Panc1 (cell line): Measurements from ENCODE around the gene MAST4. TPM values are rescaled to one million over a fixed set of nuclear protein-coding genes. Genes with fewer than 3 reads are reported as not detected.

Experiments used
- ATAC-seq: fragments of 200-7000 bp; cut with Tn5 transposase; 2 replicates; pipeline ENCODE4 v1.9.1; 2020; ENCODE audit warnings: mild to moderate bottlenecking, moderate library complexity
- BruUV-seq: library from RNA; stranded (reverse); fragments of 400-500 nt; replicated peaks from 2 replicates; lab custom pipeline; 2021; lab: Mats Ljungman, UMichigan
- CTCF ChIA-PET: fragments of 300-600 bp; sonication (Branson Sonifier 250); formaldehyde crosslinking; loops from one replicate; lab custom pipeline; 2022; ENCODE audit warnings: antibody characterized with exemption; lab: Charles Lee
- POLR2A ChIA-PET: fragments of 300-600 bp; sonication (Branson Sonifier 250); formaldehyde crosslinking; loops from one replicate; lab custom pipeline; 2022; ENCODE audit warnings: antibody characterized with exemption; lab: Charles Lee
- DNase-seq: peaks from one replicate; pipeline ENCODE4 v3.0.0-alpha.2; 2010; ENCODE audit warnings: low read depth, low spot score
- H3K27ac ChIP-seq: 2 replicates; pipeline ENCODE4 v1.5.1; 2011; ENCODE audit warnings: mild to moderate bottlenecking, low read length, inconsistent platforms
- H3K27me3 ChIP-seq: fragments of 200-500 bp; sonication (Bioruptor generic); 2 replicates; pipeline ENCODE4 v1.6.0; 2014; ENCODE audit warnings: low read length, inconsistent platforms; ENCODE audit not compliant: control insufficient read depth, insufficient read depth
- H3K36me3 ChIP-seq: fragments of 200-500 bp; sonication (Bioruptor generic); 2 replicates; pipeline ENCODE4 v1.5.1; 2014; ENCODE audit warnings: inconsistent platforms, mild to moderate bottlenecking, low read length, moderate library complexity; ENCODE audit not compliant: control insufficient read depth, insufficient read depth
- H3K4me1 ChIP-seq: 2 replicates; pipeline ENCODE4 v1.5.1; 2011; ENCODE audit warnings: inconsistent platforms, mild to moderate bottlenecking, low read length, moderate library complexity; ENCODE audit not compliant: control insufficient read depth, insufficient read depth
- H3K4me3 ChIP-seq, 2 experiments: 2 replicates each; pipeline ENCODE4 v1.5.1; 2011 to 2012; ENCODE audit warnings: low read depth in 2 of 2, low read length in 2 of 2, mild to moderate bottlenecking in 2 of 2, inconsistent platforms in 1 of 2, moderate library complexity in 1 of 2
- H3K9me3 ChIP-seq: fragments of 200-500 bp; sonication (Bioruptor generic); 2 replicates; pipeline ENCODE4 v1.5.1; 2014; ENCODE audit warnings: low read depth, mild to moderate bottlenecking, inconsistent platforms, low read length, moderate library complexity; ENCODE audit not compliant: control insufficient read depth, insufficient read depth
- POLR2AphosphoS5 ChIP-seq: IDR thresholded peaks from 2 replicates; pipeline ENCODE4 v1.6.1; 2012; ENCODE audit warnings: mild to moderate bottlenecking, low read depth, low read length, moderate library complexity
- SIN3A ChIP-seq: IDR thresholded peaks from 2 replicates; pipeline ENCODE4 v1.6.1; 2012; ENCODE audit warnings: low read depth, mild to moderate bottlenecking, low read length, moderate library complexity, borderline replicate concordance; ENCODE audit not compliant: insufficient read depth
- TCF7L2 ChIP-seq: IDR thresholded peaks from 2 replicates; pipeline ENCODE4 v1.6.1; 2011; ENCODE audit warnings: mild to moderate bottlenecking, low read depth, low read length, inconsistent platforms
- in situ Hi-C: cut with HindIII; loops from 2 replicates; pipeline ENCODE4 v1.10.0; 2016; ENCODE audit warnings: low sequenced_read_pairs, low pct_unique_long_range_greater_than_20kb
- intact Hi-C: fragments of 100-400 bp; cut with micrococcal nuclease; formaldehyde crosslinking; loops from one replicate; pipeline ENCODE4 v1.10.0; 2022; ENCODE audit not compliant: unreplicated experiment
- total RNA-seq: library from RNA; stranded (reverse); gene quantifications from one replicate; pipeline ENCODE4 v1.2.1, GENCODE V29; 2021; ENCODE audit not compliant: unreplicated experiment
- TF ChIP-seq, protein P1 (sequence below), 2 experiments: IDR thresholded peaks; 2 replicates each; pipeline ENCODE4 v1.6.1; 2011 to 2012; ENCODE audit warnings: low read depth in 2 of 2, control low read depth in 1 of 2, low read length in 1 of 2, mild to moderate bottlenecking in 1 of 2, moderate library complexity in 1 of 2; ENCODE audit not compliant: insufficient read depth in 1 of 2
- TF ChIP-seq, protein P2 (sequence below): fragments of 450-650 bp; IDR thresholded peaks from 2 replicates; pipeline ENCODE4 v1.5.1; 2017; ENCODE audit warnings: mild to moderate bottlenecking

Gene MAST4
- total RNA-seq, 1 experiment from 2014 or later, result 1.8 TPM

DNA sequence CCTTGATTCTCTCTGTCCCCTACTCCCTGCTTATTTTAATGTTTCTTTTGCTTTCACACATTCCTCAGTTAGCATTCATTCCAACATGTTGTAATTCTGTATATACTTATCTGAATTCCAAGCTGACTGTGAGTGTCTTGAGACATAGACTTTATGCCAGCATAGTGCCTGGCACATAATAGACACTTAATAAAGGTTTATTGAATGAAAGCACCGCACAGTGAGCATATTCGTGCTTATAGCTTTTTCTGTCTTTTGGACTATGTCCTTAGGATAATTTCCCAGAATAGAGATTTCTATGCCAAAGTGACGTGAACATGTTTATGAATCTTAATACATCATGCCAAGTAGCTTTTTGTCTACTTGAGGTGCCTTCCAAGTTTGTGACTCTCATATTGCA, 425.8 kb downstream of the MAST4 start:
- DNase-seq (no peak), ATAC-seq (no peak)
- ChIA-PET POLR2A (no interaction called here), CTCF (no interaction called here)
- BruUV-seq, result no TSS peak
- Histone ChIP-seq H3K27me3 (no peaks in the 10 kb centered on the region), H3K4me3 (no peak overlapping the region), H3K27ac (no peak overlapping the region), H3K9me3 (no peaks in the 10 kb centered on the region), H3K4me1 (no peaks in the 10 kb centered on the region), H3K36me3 (no peaks in the 10 kb centered on the region)
- TF ChIP-seq, protein P1, sequence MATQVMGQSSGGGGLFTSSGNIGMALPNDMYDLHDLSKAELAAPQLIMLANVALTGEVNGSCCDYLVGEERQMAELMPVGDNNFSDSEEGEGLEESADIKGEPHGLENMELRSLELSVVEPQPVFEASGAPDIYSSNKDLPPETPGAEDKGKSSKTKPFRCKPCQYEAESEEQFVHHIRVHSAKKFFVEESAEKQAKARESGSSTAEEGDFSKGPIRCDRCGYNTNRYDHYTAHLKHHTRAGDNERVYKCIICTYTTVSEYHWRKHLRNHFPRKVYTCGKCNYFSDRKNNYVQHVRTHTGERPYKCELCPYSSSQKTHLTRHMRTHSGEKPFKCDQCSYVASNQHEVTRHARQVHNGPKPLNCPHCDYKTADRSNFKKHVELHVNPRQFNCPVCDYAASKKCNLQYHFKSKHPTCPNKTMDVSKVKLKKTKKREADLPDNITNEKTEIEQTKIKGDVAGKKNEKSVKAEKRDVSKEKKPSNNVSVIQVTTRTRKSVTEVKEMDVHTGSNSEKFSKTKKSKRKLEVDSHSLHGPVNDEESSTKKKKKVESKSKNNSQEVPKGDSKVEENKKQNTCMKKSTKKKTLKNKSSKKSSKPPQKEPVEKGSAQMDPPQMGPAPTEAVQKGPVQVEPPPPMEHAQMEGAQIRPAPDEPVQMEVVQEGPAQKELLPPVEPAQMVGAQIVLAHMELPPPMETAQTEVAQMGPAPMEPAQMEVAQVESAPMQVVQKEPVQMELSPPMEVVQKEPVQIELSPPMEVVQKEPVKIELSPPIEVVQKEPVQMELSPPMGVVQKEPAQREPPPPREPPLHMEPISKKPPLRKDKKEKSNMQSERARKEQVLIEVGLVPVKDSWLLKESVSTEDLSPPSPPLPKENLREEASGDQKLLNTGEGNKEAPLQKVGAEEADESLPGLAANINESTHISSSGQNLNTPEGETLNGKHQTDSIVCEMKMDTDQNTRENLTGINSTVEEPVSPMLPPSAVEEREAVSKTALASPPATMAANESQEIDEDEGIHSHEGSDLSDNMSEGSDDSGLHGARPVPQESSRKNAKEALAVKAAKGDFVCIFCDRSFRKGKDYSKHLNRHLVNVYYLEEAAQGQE (IDR thresholded peaks at IDR 0.05; ENCODE audit: insufficient read depth in 1 of 2, low read depth in 2 of 2, low read length in 1 of 2), result no peak
- no peak for TF ChIP-seq SIN3A
- TF ChIP-seq POLR2AphosphoS5, result no peak
- no peak for TF ChIP-seq TCF7L2
- TF ChIP-seq, protein P2, sequence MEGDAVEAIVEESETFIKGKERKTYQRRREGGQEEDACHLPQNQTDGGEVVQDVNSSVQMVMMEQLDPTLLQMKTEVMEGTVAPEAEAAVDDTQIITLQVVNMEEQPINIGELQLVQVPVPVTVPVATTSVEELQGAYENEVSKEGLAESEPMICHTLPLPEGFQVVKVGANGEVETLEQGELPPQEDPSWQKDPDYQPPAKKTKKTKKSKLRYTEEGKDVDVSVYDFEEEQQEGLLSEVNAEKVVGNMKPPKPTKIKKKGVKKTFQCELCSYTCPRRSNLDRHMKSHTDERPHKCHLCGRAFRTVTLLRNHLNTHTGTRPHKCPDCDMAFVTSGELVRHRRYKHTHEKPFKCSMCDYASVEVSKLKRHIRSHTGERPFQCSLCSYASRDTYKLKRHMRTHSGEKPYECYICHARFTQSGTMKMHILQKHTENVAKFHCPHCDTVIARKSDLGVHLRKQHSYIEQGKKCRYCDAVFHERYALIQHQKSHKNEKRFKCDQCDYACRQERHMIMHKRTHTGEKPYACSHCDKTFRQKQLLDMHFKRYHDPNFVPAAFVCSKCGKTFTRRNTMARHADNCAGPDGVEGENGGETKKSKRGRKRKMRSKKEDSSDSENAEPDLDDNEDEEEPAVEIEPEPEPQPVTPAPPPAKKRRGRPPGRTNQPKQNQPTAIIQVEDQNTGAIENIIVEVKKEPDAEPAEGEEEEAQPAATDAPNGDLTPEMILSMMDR, result no peak
- intact Hi-C loops, result no loop called here
- in situ Hi-C loops, result no loop called here

DNA sequence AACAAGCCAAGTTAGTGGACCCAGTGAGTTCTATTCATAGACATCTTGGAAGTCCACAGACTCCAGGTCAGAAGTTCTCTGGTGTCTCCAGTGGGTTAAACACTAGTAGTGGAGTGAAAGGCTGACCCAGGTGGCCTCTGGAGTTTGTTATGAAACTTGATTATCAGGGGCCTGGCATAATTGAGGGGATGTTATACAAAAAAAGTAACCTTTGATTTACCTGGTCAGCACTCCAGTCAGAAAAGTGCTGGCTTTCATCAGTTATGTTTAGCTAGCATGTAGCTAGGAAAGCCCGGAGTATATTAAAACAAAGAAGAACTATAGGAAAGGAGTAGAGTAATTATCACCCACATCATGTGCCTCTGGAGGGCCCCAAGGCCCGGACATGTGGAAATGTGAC, 429.3 kb downstream of the MAST4 start:
- in situ Hi-C loops (no loop called here), intact Hi-C loops (no loop called here)
- Histone ChIP-seq H3K4me3 (no peak overlapping the region), H3K9me3 (no peaks in the 10 kb centered on the region), H3K27me3 (no peaks in the 10 kb centered on the region), H3K27ac (no peak overlapping the region), H3K4me1 (no peaks in the 10 kb centered on the region), H3K36me3 (no peaks in the 10 kb centered on the region)
- DNase-seq (no peak), ATAC-seq (no peak)
- TF ChIP-seq SIN3A (no peak), POLR2AphosphoS5 (no peak), TCF7L2 (no peak)
- TF ChIP-seq, protein P1 (IDR thresholded peaks at IDR 0.05; ENCODE audit: insufficient read depth in 1 of 2, low read depth in 2 of 2, low read length in 1 of 2), result no peak
- TF ChIP-seq, protein P2, result no peak
- ChIA-PET CTCF (no interaction called here), POLR2A (no interaction called here)
- no TSS peak for BruUV-seq
